COLO829 (cell line): ENCODE results near the gene IFNAR1.
"Not testable (repeated sequence)": the region's sequence is repeated elsewhere in the genome, so short reads cannot be mapped to it uniquely, and the experiment has no call there.

Experiments used
- DNase-seq: peaks from one replicate; pipeline ENCODE4 v3.0.0; 2012; ENCODE audit warnings: low spot score

Gene IFNAR1

GRCh38 chr21:33308586-33309490, 15.9 kb upstream of the IFNAR1 start:
- DNase-seq, result no peak

- DNase-seq, result no peak
Observed at GRCh38 chr21:33309778-33310177, 15.0 kb upstream of the IFNAR1 start.

- DNase-seq, result no peak
Observed at GRCh38 chr21:33312121-33312520, 12.6 kb upstream of the IFNAR1 start.

- no peak for DNase-seq
Observed at GRCh38 chr21:33313183-33313582, 11.6 kb upstream of the IFNAR1 start.

- DNase-seq, result no peak
Observed at GRCh38 chr21:33313611-33314010, 11.2 kb upstream of the IFNAR1 start.

GRCh38 chr21:33314111-33314510, 10.7 kb upstream of the IFNAR1 start:
- no peak for DNase-seq

GRCh38 chr21:33315946-33316710, 8.6 kb upstream of the IFNAR1 start:
- no peak for DNase-seq

- no peak for DNase-seq
Observed at GRCh38 chr21:33317145-33317544, 7.6 kb upstream of the IFNAR1 start.

- DNase-seq, result no peak
Observed at GRCh38 chr21:33317786-33318486, 6.8 kb upstream of the IFNAR1 start.

- DNase-seq, result not testable (repeated sequence)
Observed at GRCh38 chr21:33321005-33321404, 3.8 kb upstream of the IFNAR1 start.

- DNase-seq, result not testable (repeated sequence)
Observed at GRCh38 chr21:33323610-33324009, 1.2 kb upstream of the IFNAR1 start.

GRCh38 chr21:33325222-33326067, 675 bp downstream of the IFNAR1 start:
- DNase-seq, result peak; percentile 69

GRCh38 chr21:33327326-33327725, 2.6 kb downstream of the IFNAR1 start:
- DNase-seq, result no peak

- DNase-seq, result no peak
Observed at GRCh38 chr21:33327792-33328433, 3.1 kb downstream of the IFNAR1 start.

GRCh38 chr21:33330726-33331125, 6.0 kb downstream of the IFNAR1 start:
- no peak for DNase-seq

- DNase-seq, result no peak
Observed at GRCh38 chr21:33332143-33332542, 7.4 kb downstream of the IFNAR1 start.

- DNase-seq, result no peak
Observed at GRCh38 chr21:33334191-33334590, 9.4 kb downstream of the IFNAR1 start.

GRCh38 chr21:33334824-33335223, 10.1 kb downstream of the IFNAR1 start:
- DNase-seq, result no peak

- no peak for DNase-seq
Observed at GRCh38 chr21:33339135-33339534, 14.4 kb downstream of the IFNAR1 start.

GRCh38 chr21:33339918-33340317, 15.1 kb downstream of the IFNAR1 start:
- DNase-seq, result no peak

- DNase-seq, result no peak
Observed at GRCh38 chr21:33345751-33346238, 21.0 kb downstream of the IFNAR1 start.
